NCI-H1105 (cell line): Measurements from ENCODE around the gene CALHM4.

Experiments
- DNase-seq: peaks from one replicate; lab custom pipeline; 2025; lab: John Stamatoyannopoulos, UW

CALHM4 gene

GRCh38 chr6:116553451-116553850 is at the start of gene CALHM4:
Gene CALHM4, plus strand, starts transcription at chr6:116553751. Its CDS starts 43 bp downstream, at chr6:116553794.
- no peak for DNase-seq

- no peak for DNase-seq
Measured at GRCh38 chr6:116507324-116507723, 46.2 kb upstream of the CALHM4 start.

GRCh38 chr6:116508527-116508926 is 45.0 kb upstream of the CALHM4 start:
- no peak for DNase-seq

GRCh38 chr6:116511424-116512110 is 42.0 kb upstream of the CALHM4 start, which contains the start of gene CALHM5:
Gene CALHM5, plus strand, starts transcription at chr6:116511639. Its CDS starts 58 bp downstream, at chr6:116511697.
- no peak for DNase-seq

GRCh38 chr6:116512111-116512559 is 41.4 kb upstream of the CALHM4 start:
- no peak for DNase-seq

- no peak for DNase-seq
Measured at GRCh38 chr6:116512734-116513133, 40.8 kb upstream of the CALHM4 start.

GRCh38 chr6:116513224-116513875 is 40.2 kb upstream of the CALHM4 start:
- DNase-seq = no peak

GRCh38 chr6:116514111-116514510 is 39.4 kb upstream of the CALHM4 start:
- DNase-seq = no peak

- no peak for DNase-seq
Measured at GRCh38 chr6:116515141-116515540, 38.4 kb upstream of the CALHM4 start.

- DNase-seq = no peak
Measured at GRCh38 chr6:116518621-116519368, 34.8 kb upstream of the CALHM4 start.

- DNase-seq = no peak
Measured at GRCh38 chr6:116522896-116523295, 30.7 kb upstream of the CALHM4 start.

- DNase-seq = no peak
Measured at GRCh38 chr6:116524236-116524635, 29.3 kb upstream of the CALHM4 start.

- no peak for DNase-seq
Measured at GRCh38 chr6:116528133-116528532, 25.4 kb upstream of the CALHM4 start.

- no peak for DNase-seq
Measured at GRCh38 chr6:116528780-116529179, 24.8 kb upstream of the CALHM4 start.

- DNase-seq = no peak
Measured at GRCh38 chr6:116529466-116530290, 23.9 kb upstream of the CALHM4 start.

GRCh38 chr6:116530436-116530835 is 23.1 kb upstream of the CALHM4 start:
- peak; percentile 86 for DNase-seq

GRCh38 chr6:116531675-116532570 is 21.6 kb upstream of the CALHM4 start:
- DNase-seq = peak; percentile 40

- DNase-seq = no peak
Measured at GRCh38 chr6:116533233-116533957, 20.2 kb upstream of the CALHM4 start.

GRCh38 chr6:116535109-116535508 is 18.4 kb upstream of the CALHM4 start:
- DNase-seq = no peak

GRCh38 chr6:116536216-116536621 is 17.3 kb upstream of the CALHM4 start:
- DNase-seq = peak; percentile 67
